ENCODE results near the gene PKN2.

The PKN2 gene

GRCh38 chr1:88680471-88680870, 3.6 kb upstream of the PKN2 start:
- Histone ChIP-seq H3K36me3 (ENCODE audit: control insufficient read depth, insufficient read depth, low read length) (no peaks in the 10 kb centered on the region), H3K27ac (ENCODE audit: low read depth, low read length) (no peak overlapping the region), H3K27me3 (ENCODE audit: control insufficient read depth, insufficient read depth, low read length) (no peaks in the 10 kb centered on the region)

GRCh38 chr1:88680911-88681622, 3.0 kb upstream of the PKN2 start:
- no peaks in the 10 kb centered on the region for H3K27me3 ChIP-seq (ENCODE audit: control insufficient read depth, insufficient read depth, low read length)

More at GRCh38 chr1:88680471-88680870, 3.6 kb upstream of the PKN2 start:
- Histone ChIP-seq H3K9ac (ENCODE audit: low read length) (no peak overlapping the region), H3K4me1 (ENCODE audit: control insufficient read depth, insufficient read depth, low read length) (no peaks in the 10 kb centered on the region), H3K9me3 (ENCODE audit: control insufficient read depth, insufficient read depth, low read depth, low read length) (no peaks in the 10 kb centered on the region), H3K4me3 (ENCODE audit: low read depth, low read length) (no peak overlapping the region)

GRCh38 chr1:88684482-88685258, 597 bp downstream of the PKN2 start:
- Histone ChIP-seq H3K9ac (ENCODE audit: low read length) (peak overlapping the region; percentile 89), H3K27me3 (ENCODE audit: control insufficient read depth, insufficient read depth, low read length) (no peaks in the 10 kb centered on the region), H3K9me3 (ENCODE audit: control insufficient read depth, insufficient read depth, low read depth, low read length) (no peaks in the 10 kb centered on the region), H3K4me3 (ENCODE audit: low read depth, low read length) (peak overlapping the region; percentile 73), H3K27ac (ENCODE audit: low read depth, low read length) (peak overlapping the region; percentile 88), H3K36me3 (ENCODE audit: control insufficient read depth, insufficient read depth, low read length) (0 out of 2 replicates have a peak, but pooled peaks cover 4% of the 10 kb centered on the region), H3K4me1 (ENCODE audit: control insufficient read depth, insufficient read depth, low read length) (0 out of 2 replicates have a peak, but pooled peaks cover 6% of the 10 kb centered on the region)

More at GRCh38 chr1:88680911-88681622, 3.0 kb upstream of the PKN2 start:
- no peak overlapping the region for H3K4me3 ChIP-seq (ENCODE audit: low read depth, low read length)
- no peak overlapping the region for H3K9ac ChIP-seq (ENCODE audit: low read length)
- 0 out of 2 replicates have a peak, but pooled peaks cover 3% of the 10 kb centered on the region for H3K4me1 ChIP-seq (ENCODE audit: control insufficient read depth, insufficient read depth, low read length)
- H3K36me3 ChIP-seq (ENCODE audit: control insufficient read depth, insufficient read depth, low read length): no peaks in the 10 kb centered on the region
- no peak overlapping the region for H3K27ac ChIP-seq (ENCODE audit: low read depth, low read length)
- no peaks in the 10 kb centered on the region for H3K9me3 ChIP-seq (ENCODE audit: control insufficient read depth, insufficient read depth, low read depth, low read length)

- peak overlapping the region; percentile 33 for H3K9ac ChIP-seq (ENCODE audit: low read length)
- 0 out of 2 replicates have a peak, but pooled peaks cover 6% of the 10 kb centered on the region for H3K4me1 ChIP-seq (ENCODE audit: control insufficient read depth, insufficient read depth, low read length)
- H3K27ac ChIP-seq (ENCODE audit: low read depth, low read length): peak overlapping the region; percentile 88
- peak overlapping the region; percentile 73 for H3K4me3 ChIP-seq (ENCODE audit: low read depth, low read length)
- no peaks in the 10 kb centered on the region for H3K27me3 ChIP-seq (ENCODE audit: control insufficient read depth, insufficient read depth, low read length)
- no peaks in the 10 kb centered on the region for H3K9me3 ChIP-seq (ENCODE audit: control insufficient read depth, insufficient read depth, low read depth, low read length)
- H3K36me3 ChIP-seq (ENCODE audit: control insufficient read depth, insufficient read depth, low read length): 0 out of 2 replicates have a peak, but pooled peaks cover 4% of the 10 kb centered on the region
Measured at GRCh38 chr1:88685259-88685620, 1.2 kb downstream of the PKN2 start.

- Histone ChIP-seq H3K27ac (ENCODE audit: low read depth, low read length) (no peak overlapping the region), H3K36me3 (ENCODE audit: control insufficient read depth, insufficient read depth, low read length) (peaks cover 18% of the 10 kb centered on the region), H3K9me3 (ENCODE audit: control insufficient read depth, insufficient read depth, low read depth, low read length) (no peaks in the 10 kb centered on the region), H3K9ac (ENCODE audit: low read length) (no peak overlapping the region), H3K27me3 (ENCODE audit: control insufficient read depth, insufficient read depth, low read length) (no peaks in the 10 kb centered on the region), H3K4me1 (ENCODE audit: control insufficient read depth, insufficient read depth, low read length) (0 out of 2 replicates have a peak, but pooled peaks cover 3% of the 10 kb centered on the region), H3K4me3 (ENCODE audit: low read depth, low read length) (no peak overlapping the region)
Measured at GRCh38 chr1:88691540-88691939, 7.5 kb downstream of the PKN2 start.

GRCh38 chr1:88695781-88696180, 11.7 kb downstream of the PKN2 start:
- no peak overlapping the region for H3K9ac ChIP-seq (ENCODE audit: low read length)
- no peaks in the 10 kb centered on the region for H3K9me3 ChIP-seq (ENCODE audit: control insufficient read depth, insufficient read depth, low read depth, low read length)
- H3K27ac ChIP-seq (ENCODE audit: low read depth, low read length): no peak overlapping the region
- H3K36me3 ChIP-seq (ENCODE audit: control insufficient read depth, insufficient read depth, low read length): peaks cover 17% of the 10 kb centered on the region
- no peak overlapping the region for H3K4me3 ChIP-seq (ENCODE audit: low read depth, low read length)
- H3K27me3 ChIP-seq (ENCODE audit: control insufficient read depth, insufficient read depth, low read length): no peaks in the 10 kb centered on the region
- H3K4me1 ChIP-seq (ENCODE audit: control insufficient read depth, insufficient read depth, low read length): peaks cover 14% of the 10 kb centered on the region

GRCh38 chr1:88697503-88697902, 13.4 kb downstream of the PKN2 start:
- H3K9me3 ChIP-seq (ENCODE audit: control insufficient read depth, insufficient read depth, low read depth, low read length): no peaks in the 10 kb centered on the region

GRCh38 chr1:88698140-88698539, 14.1 kb downstream of the PKN2 start:
- Histone ChIP-seq H3K36me3 (ENCODE audit: control insufficient read depth, insufficient read depth, low read length) (peaks cover 12% of the 10 kb centered on the region; the same call in 1 of the 2 replicates), H3K4me1 (ENCODE audit: control insufficient read depth, insufficient read depth, low read length) (peaks cover 14% of the 10 kb centered on the region), H3K9me3 (ENCODE audit: control insufficient read depth, insufficient read depth, low read depth, low read length) (no peaks in the 10 kb centered on the region), H3K9ac (ENCODE audit: low read length) (no peak overlapping the region), H3K4me3 (ENCODE audit: low read depth, low read length) (no peak overlapping the region), H3K27me3 (ENCODE audit: control insufficient read depth, insufficient read depth, low read length) (no peaks in the 10 kb centered on the region), H3K27ac (ENCODE audit: low read depth, low read length) (0 out of 2 replicates have a peak overlapping the region, but pooled peaks have one; percentile 37)

More at GRCh38 chr1:88697503-88697902, 13.4 kb downstream of the PKN2 start:
- Histone ChIP-seq H3K4me3 (ENCODE audit: low read depth, low read length) (no peak overlapping the region), H3K4me1 (ENCODE audit: control insufficient read depth, insufficient read depth, low read length) (peaks cover 14% of the 10 kb centered on the region), H3K36me3 (ENCODE audit: control insufficient read depth, insufficient read depth, low read length) (peaks cover 12% of the 10 kb centered on the region; the same call in 1 of the 2 replicates), H3K27ac (ENCODE audit: low read depth, low read length) (0 out of 2 replicates have a peak overlapping the region, but pooled peaks have one; percentile 37), H3K9ac (ENCODE audit: low read length) (no peak overlapping the region), H3K27me3 (ENCODE audit: control insufficient read depth, insufficient read depth, low read length) (no peaks in the 10 kb centered on the region)

GRCh38 chr1:88698764-88699163, 14.7 kb downstream of the PKN2 start:
- H3K4me1 ChIP-seq (ENCODE audit: control insufficient read depth, insufficient read depth, low read length): peaks cover 14% of the 10 kb centered on the region
- H3K9me3 ChIP-seq (ENCODE audit: control insufficient read depth, insufficient read depth, low read depth, low read length): no peaks in the 10 kb centered on the region

GRCh38 chr1:88700425-88701013, 16.4 kb downstream of the PKN2 start:
- Histone ChIP-seq H3K9ac (ENCODE audit: low read length) (no peak overlapping the region), H3K9me3 (ENCODE audit: control insufficient read depth, insufficient read depth, low read depth, low read length) (no peaks in the 10 kb centered on the region), H3K27ac (ENCODE audit: low read depth, low read length) (no peak overlapping the region), H3K4me1 (ENCODE audit: control insufficient read depth, insufficient read depth, low read length) (peaks cover 14% of the 10 kb centered on the region), H3K27me3 (ENCODE audit: control insufficient read depth, insufficient read depth, low read length) (no peaks in the 10 kb centered on the region), H3K36me3 (ENCODE audit: control insufficient read depth, insufficient read depth, low read length) (peaks cover 4% of the 10 kb centered on the region; the same call in 1 of the 2 replicates), H3K4me3 (ENCODE audit: low read depth, low read length) (no peak overlapping the region)

More at GRCh38 chr1:88698764-88699163, 14.7 kb downstream of the PKN2 start:
- Histone ChIP-seq H3K9ac (ENCODE audit: low read length) (no peak overlapping the region), H3K27me3 (ENCODE audit: control insufficient read depth, insufficient read depth, low read length) (no peaks in the 10 kb centered on the region), H3K4me3 (ENCODE audit: low read depth, low read length) (no peak overlapping the region), H3K27ac (ENCODE audit: low read depth, low read length) (no peak overlapping the region), H3K36me3 (ENCODE audit: control insufficient read depth, insufficient read depth, low read length) (peaks cover 12% of the 10 kb centered on the region; the same call in 1 of the 2 replicates)

Measured in HUES6 (cell line).